Measurements from ENCODE around the gene AFF3. TPM values are rescaled to one million over a fixed set of nuclear protein-coding genes. Genes with fewer than 3 reads are reported as not detected.

The AFF3 gene
- total RNA-seq, 1 experiment from 2014 or later = not detected

DNA sequence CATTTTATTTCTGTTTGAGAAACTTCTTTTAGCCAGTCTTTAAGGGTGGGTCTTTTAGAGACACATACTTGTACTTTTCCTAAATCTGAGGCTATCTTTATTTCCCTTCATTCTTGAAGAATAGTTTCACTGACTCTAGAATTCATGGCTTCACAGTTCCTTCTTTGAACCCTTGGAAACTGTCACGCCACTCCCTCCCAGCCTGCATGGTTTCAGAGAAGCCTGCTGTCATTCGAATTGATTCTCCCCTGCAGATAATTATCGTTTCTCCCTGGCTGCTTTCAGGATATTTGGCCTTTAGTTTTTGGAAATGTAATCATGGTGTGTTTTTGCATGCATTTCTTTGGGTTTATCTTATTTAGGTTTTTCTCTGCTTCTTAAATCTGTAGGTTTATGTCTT, 580.6 kb downstream of the AFF3 start:
- H3K27me3 ChIP-seq (replicated peaks; ENCODE audit: insufficient read depth, low read depth, low read length, poor library complexity) = peaks cover 64% of the 10 kb centered on the region
- CTCF ChIA-PET = no interaction called here
- no peak for TF ChIP-seq EZH2 (IDR thresholded peaks at IDR 0.05; ENCODE audit: borderline replicate concordance, low read depth, low read length, poor library complexity, severe bottlenecking)
- TF ChIP-seq, protein P1, sequence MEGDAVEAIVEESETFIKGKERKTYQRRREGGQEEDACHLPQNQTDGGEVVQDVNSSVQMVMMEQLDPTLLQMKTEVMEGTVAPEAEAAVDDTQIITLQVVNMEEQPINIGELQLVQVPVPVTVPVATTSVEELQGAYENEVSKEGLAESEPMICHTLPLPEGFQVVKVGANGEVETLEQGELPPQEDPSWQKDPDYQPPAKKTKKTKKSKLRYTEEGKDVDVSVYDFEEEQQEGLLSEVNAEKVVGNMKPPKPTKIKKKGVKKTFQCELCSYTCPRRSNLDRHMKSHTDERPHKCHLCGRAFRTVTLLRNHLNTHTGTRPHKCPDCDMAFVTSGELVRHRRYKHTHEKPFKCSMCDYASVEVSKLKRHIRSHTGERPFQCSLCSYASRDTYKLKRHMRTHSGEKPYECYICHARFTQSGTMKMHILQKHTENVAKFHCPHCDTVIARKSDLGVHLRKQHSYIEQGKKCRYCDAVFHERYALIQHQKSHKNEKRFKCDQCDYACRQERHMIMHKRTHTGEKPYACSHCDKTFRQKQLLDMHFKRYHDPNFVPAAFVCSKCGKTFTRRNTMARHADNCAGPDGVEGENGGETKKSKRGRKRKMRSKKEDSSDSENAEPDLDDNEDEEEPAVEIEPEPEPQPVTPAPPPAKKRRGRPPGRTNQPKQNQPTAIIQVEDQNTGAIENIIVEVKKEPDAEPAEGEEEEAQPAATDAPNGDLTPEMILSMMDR (conservative IDR thresholded peaks at IDR 0.05; ENCODE audit: low read depth, low read length) = no peak
- POLR2A ChIA-PET (ENCODE audit: low non-redundant PET) = no interaction called here
- intact Hi-C loops (cut with micrococcal nuclease; ENCODE audit: unreplicated experiment) = loop anchor here (5.0 kb wide), 1 partner anchor 820 kb away; no protein-coding TSS in a partner anchor
- no peak for DNase-seq (ENCODE audit: low spot score)
- no peak overlapping the region for H3K4me3 ChIP-seq (ENCODE audit: low read depth, low read length, poor library complexity, severe bottlenecking)
- no TSS peak for BruUV-seq (replicated peaks)
- H3K4me1 ChIP-seq (ENCODE audit: insufficient read depth, low read length, poor library complexity, severe bottlenecking) = no peaks in the 10 kb centered on the region
- no peaks in the 10 kb centered on the region for H3K9me3 ChIP-seq (ENCODE audit: low read depth, low read length, poor library complexity, severe bottlenecking)
- no peaks in the 10 kb centered on the region for H3K36me3 ChIP-seq (ENCODE audit: insufficient read depth, low read length, poor library complexity, severe bottlenecking)
- no peak overlapping the region for H3K27ac ChIP-seq (ENCODE audit: low read depth, low read length, poor library complexity, severe bottlenecking)

DNA sequence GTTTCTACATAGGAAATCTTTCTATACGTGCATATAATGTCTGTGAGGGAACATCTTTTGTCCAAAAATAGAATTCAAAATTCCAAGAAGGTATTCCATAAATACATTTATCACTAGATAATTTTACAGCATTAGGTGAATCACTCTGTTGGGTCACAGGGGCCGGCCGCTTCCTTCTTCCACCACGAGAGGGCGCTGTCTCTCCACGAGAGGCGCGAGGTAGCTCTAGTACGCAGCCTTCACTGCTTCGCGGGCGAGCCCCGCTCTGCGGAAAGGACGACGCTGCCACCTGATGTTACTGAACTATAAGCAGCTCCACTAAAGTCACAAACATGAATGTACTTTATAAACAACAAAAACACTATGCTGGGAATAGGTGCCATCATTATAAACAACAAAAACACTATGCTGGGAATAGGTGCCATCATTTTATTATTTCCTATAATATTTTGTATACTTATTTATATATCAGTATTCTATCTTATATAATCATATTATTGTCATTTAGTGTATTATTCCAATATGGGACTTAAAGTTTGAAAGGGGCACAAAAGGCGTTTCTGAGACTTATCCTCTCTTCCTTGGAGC, 583.2 kb downstream of the AFF3 start:
- H3K4me3 ChIP-seq (ENCODE audit: low read depth, low read length, poor library complexity, severe bottlenecking) = no peak overlapping the region
- peak; percentile 81 for DNase-seq (ENCODE audit: low spot score)
- H3K4me1 ChIP-seq (ENCODE audit: insufficient read depth, low read length, poor library complexity, severe bottlenecking) = no peaks in the 10 kb centered on the region
- H3K27ac ChIP-seq (ENCODE audit: low read depth, low read length, poor library complexity, severe bottlenecking) = no peak overlapping the region
- CTCF ChIA-PET = interaction anchor here (0.7 to 1.0 kb wide), 6 partner anchors 9 to 704 kb away, joined by 3 to 13 read pairs (median 4); no protein-coding TSS in a partner anchor
- TF ChIP-seq, protein P1 (conservative IDR thresholded peaks at IDR 0.05; ENCODE audit: low read depth, low read length) = peak; percentile 97
- no peak for TF ChIP-seq EZH2 (IDR thresholded peaks at IDR 0.05; ENCODE audit: borderline replicate concordance, low read depth, low read length, poor library complexity, severe bottlenecking)
- no TSS peak for BruUV-seq (replicated peaks)
- intact Hi-C loops (cut with micrococcal nuclease; ENCODE audit: unreplicated experiment) = loop anchor here (1.0 to 5.0 kb wide), 3 partner anchors 253 to 703 kb away; no protein-coding TSS in a partner anchor
- POLR2A ChIA-PET (ENCODE audit: low non-redundant PET) = no interaction called here
- H3K36me3 ChIP-seq (ENCODE audit: insufficient read depth, low read length, poor library complexity, severe bottlenecking) = no peaks in the 10 kb centered on the region
- peaks cover 58% of the 10 kb centered on the region for H3K27me3 ChIP-seq (replicated peaks; ENCODE audit: insufficient read depth, low read depth, low read length, poor library complexity)
- no peaks in the 10 kb centered on the region for H3K9me3 ChIP-seq (ENCODE audit: low read depth, low read length, poor library complexity, severe bottlenecking)

DNA sequence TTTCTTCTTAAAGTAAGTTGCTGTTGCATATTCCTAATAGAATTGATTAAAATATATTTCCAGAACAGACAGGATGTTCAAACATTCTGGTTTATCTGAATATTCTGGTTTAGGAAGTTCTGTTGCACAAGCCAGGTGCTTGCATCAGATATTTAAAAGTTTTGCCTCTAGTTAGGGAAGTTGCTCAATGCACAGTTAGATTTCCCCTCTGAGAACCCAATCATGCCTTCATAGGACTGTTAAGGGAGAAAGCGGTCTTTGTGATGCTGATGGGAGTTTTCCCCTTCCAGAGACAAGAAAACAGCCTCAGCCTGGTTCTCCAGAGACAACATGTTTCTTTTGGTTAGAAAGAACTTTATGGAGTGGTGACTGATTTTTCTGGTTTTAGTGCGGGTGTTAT, 587.0 kb downstream of the AFF3 start:
- H3K27ac ChIP-seq (ENCODE audit: low read depth, low read length, poor library complexity, severe bottlenecking) = no peak overlapping the region

More for the DNA sequence above, 587.0 kb downstream of the AFF3 start:
- Histone ChIP-seq H3K36me3 (ENCODE audit: insufficient read depth, low read length, poor library complexity, severe bottlenecking) (no peaks in the 10 kb centered on the region), H3K9me3 (ENCODE audit: low read depth, low read length, poor library complexity, severe bottlenecking) (no peaks in the 10 kb centered on the region), H3K27me3 (replicated peaks; ENCODE audit: insufficient read depth, low read depth, low read length, poor library complexity) (peaks cover 29% of the 10 kb centered on the region), H3K4me1 (ENCODE audit: insufficient read depth, low read length, poor library complexity, severe bottlenecking) (no peaks in the 10 kb centered on the region), H3K4me3 (ENCODE audit: low read depth, low read length, poor library complexity, severe bottlenecking) (no peak overlapping the region)
- intact Hi-C loops (cut with micrococcal nuclease; ENCODE audit: unreplicated experiment) = loop anchor here (5.0 kb wide), 2 partner anchors 257 to 707 kb away; no protein-coding TSS in a partner anchor
- BruUV-seq (replicated peaks) = no TSS peak
- TF ChIP-seq, protein P1 (conservative IDR thresholded peaks at IDR 0.05; ENCODE audit: low read depth, low read length) = no peak
- TF ChIP-seq EZH2 (IDR thresholded peaks at IDR 0.05; ENCODE audit: borderline replicate concordance, low read depth, low read length, poor library complexity, severe bottlenecking) = no peak
- no peak for DNase-seq (ENCODE audit: low spot score)
- ChIA-PET POLR2A (ENCODE audit: low non-redundant PET) (no interaction called here), CTCF (no interaction called here)

Data from A673 (cell line).